HG03432 (cell line): ENCODE measurements around the gene PLXDC2.
"Not testable (repeated sequence)": the region's sequence is repeated elsewhere in the genome, so short reads cannot be mapped to it uniquely, and the experiment has no call there.

Experiments
- ATAC-seq: cut with Tn5 transposase; IDR thresholded peaks from one replicate; pipeline ENCODE4 v1.9.1; 2021; ENCODE audit warnings: mild to moderate bottlenecking, moderate library complexity; ENCODE audit not compliant: unreplicated experiment

Gene PLXDC2

GRCh38 chr10:19816411-19817230 is at the start of gene PLXDC2:
Gene PLXDC2, plus strand, starts transcription at chr10:19816432.
- peak; percentile 50 for ATAC-seq

- no peak for ATAC-seq
Measured at GRCh38 chr10:19767876-19768275, 48.4 kb upstream of the PLXDC2 start.

GRCh38 chr10:19769826-19770225 is 46.4 kb upstream of the PLXDC2 start:
- not testable (repeated sequence) for ATAC-seq

GRCh38 chr10:19772972-19773371 is 43.3 kb upstream of the PLXDC2 start:
- ATAC-seq: no peak

GRCh38 chr10:19775296-19775695 is 40.9 kb upstream of the PLXDC2 start:
- no peak for ATAC-seq

GRCh38 chr10:19777806-19778205 is 38.4 kb upstream of the PLXDC2 start:
- ATAC-seq: no peak

GRCh38 chr10:19778996-19779395 is 37.2 kb upstream of the PLXDC2 start:
- ATAC-seq: no peak

GRCh38 chr10:19782430-19783089 is 33.7 kb upstream of the PLXDC2 start:
- no peak for ATAC-seq

- ATAC-seq: no peak
Measured at GRCh38 chr10:19783721-19784120, 32.5 kb upstream of the PLXDC2 start.

- ATAC-seq: no peak
Measured at GRCh38 chr10:19785366-19785765, 30.9 kb upstream of the PLXDC2 start.

GRCh38 chr10:19788075-19788686 is 28.1 kb upstream of the PLXDC2 start:
- peak; percentile 90 for ATAC-seq

- no peak for ATAC-seq
Measured at GRCh38 chr10:19788902-19789301, 27.3 kb upstream of the PLXDC2 start.

- ATAC-seq: no peak
Measured at GRCh38 chr10:19789607-19790006, 26.6 kb upstream of the PLXDC2 start.

GRCh38 chr10:19791032-19791431 is 25.2 kb upstream of the PLXDC2 start:
- ATAC-seq: no peak

- ATAC-seq: no peak
Measured at GRCh38 chr10:19795684-19796083, 20.5 kb upstream of the PLXDC2 start.

GRCh38 chr10:19800161-19800560 is 16.1 kb upstream of the PLXDC2 start:
- ATAC-seq: no peak

GRCh38 chr10:19801369-19801768 is 14.9 kb upstream of the PLXDC2 start:
- ATAC-seq: no peak

- no peak for ATAC-seq
Measured at GRCh38 chr10:19803676-19804075, 12.6 kb upstream of the PLXDC2 start.

- no peak for ATAC-seq
Measured at GRCh38 chr10:19809481-19809880, 6.8 kb upstream of the PLXDC2 start.

- no peak for ATAC-seq
Measured at GRCh38 chr10:19811540-19811939, 4.7 kb upstream of the PLXDC2 start.

GRCh38 chr10:19812976-19813375 is 3.3 kb upstream of the PLXDC2 start:
- no peak for ATAC-seq
